NCI-H146 treated with DMSO at 0.1 percent for 48 hours (cell line): ENCODE data around the gene DPP6.

Source experiments
- DNase-seq: peaks from one replicate; lab custom pipeline; 2025; ENCODE audit not compliant: unreplicated experiment; lab: John Stamatoyannopoulos, UW

DPP6 gene

DNA sequence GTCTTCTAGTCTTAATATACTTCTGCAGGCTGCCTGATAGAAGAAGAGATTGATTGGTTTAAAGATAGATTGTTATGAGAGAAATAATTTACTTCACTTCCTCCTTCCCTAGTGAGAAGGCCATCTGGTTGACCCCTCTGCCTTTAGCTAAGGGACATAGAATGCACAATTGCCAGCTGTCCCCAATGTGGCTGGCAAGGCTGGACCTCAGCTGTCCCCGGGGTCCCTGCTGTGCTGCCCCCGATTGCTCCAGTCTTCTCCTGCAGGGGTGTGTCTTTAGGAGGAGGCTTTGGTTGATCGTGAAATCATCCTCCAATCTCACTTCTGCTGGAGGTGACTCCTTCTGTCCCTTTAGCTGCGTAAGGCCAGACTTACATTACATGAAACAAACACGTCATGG lies 388.5 kb downstream of the DPP6 start:
- no peak for DNase-seq

DNA sequence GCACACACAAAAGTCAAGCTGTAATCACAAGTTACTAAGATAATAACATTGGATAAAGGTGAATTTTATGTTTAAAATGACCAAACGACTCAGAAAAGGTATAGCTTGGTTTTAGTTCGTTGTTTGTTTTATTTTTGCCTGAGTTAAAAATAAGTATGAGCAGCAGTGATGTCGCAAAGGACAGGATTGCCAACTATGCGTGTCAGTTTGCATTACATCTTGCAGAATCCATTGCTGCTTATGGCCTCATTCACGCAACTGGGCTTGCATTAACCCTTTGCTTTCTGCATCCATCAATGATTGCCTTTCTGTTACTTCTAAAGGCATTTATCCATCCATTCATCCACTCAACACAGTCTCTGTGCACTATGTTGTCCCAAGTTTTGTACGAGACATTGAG lies 389.6 kb downstream of the DPP6 start:
- DNase-seq, result no peak

DNA sequence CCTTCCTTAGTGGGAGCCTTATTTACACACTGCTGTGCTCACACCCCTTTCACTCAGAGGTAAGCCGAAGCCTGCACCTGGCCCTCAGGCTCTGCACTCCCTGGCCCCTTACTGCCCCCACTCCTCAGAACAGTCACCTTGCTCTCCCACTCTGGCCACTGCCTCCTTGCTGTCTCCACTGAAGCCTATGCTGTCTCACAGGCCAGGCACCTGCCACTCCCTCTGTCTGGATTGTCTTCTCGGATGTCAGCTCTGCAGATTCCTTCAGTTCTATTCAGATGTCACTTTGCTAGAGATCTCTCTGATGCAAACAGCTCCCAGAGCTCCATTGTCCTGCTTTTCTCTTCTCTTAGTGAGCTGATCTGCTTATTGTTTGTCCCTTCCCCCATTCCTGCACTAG lies 390.7 kb downstream of the DPP6 start:
- no peak for DNase-seq

DNA sequence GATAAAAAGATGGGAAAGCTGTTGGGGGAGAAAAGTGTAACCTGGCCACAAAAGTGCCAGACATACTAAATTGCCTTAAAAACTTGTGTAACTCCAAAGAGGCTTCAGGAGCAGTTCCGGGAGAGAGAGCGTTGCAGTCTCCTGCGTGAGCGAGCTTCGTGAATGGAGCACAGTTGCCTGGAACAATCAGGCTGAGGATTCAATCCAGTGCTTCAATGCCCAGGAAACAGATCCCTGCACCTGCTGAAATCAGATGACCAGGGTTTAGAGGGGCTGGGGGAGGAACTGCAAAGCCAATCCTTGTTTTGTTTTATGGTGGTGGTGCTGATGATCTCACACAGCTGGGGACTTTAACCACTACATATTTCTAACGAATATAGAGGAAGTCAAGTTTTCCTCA lies 398.3 kb downstream of the DPP6 start:
- DNase-seq, result no peak

DNA sequence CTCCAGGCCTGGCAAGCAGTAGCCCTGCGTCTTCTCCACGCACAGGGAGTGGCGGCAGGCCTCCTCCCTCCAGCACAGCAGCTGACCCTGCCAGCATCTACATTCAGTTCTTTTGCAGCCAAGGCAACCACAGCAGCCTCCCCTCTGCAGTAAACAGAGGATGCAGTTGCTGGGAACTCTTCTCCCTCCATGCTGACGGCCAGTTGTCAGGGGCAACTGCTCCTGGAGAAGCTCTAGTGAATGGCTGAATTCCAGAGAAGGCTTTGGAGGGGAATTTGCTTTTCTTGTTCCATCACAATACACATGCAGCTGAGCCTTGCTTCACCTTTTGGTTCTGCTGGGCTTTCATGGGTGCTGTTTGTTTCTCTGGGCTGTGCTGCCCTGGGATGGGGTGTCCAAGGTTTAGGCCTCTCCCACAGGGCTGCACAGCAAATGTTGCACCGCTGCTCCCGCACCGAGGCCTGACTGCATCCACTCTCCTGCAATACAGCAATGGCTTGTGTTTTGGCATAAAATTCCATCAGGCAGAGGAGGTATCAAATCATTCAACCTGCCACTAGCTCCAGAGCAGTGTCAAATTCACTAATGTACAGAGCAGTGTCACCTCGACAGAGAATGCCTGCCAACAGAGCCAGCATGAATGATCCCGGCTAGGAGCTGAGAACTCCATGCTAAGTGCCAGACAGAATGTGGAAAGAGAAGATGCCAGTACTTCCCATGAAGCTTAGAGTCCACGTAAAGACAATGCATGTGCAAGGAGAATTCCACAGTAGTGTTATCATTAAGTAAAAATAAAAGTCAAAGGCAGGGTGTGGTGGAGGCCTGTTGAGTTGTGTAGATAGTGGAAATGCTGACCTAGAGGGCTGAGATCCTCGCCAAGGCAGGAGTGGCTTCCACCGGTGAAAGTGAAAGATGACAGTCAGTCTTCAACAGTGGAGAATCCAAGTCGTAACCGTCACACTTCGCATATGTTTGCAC lies 399.6 kb downstream of the DPP6 start:
- DNase-seq, result no peak

DNA sequence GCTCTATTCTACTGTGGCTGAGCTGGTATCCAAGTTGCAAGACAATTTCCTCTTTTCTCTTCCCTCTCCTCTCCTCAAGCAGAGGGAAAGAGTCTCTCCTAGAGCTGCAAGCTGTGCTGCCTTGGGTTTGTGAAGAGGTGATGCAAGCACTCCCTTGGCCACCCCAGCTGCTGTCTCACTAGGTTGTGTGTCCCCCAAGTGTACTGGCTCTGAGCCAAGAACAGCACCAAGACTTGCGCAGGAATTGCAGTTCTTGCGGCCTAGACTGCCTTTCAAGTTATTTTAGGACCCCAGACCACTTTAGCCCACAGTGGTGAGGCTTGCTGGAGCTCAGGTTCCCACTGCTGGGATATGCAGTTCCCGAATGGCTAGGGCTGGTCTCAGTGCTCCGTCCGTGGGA lies 411.6 kb downstream of the DPP6 start:
- DNase-seq, result no peak

DNA sequence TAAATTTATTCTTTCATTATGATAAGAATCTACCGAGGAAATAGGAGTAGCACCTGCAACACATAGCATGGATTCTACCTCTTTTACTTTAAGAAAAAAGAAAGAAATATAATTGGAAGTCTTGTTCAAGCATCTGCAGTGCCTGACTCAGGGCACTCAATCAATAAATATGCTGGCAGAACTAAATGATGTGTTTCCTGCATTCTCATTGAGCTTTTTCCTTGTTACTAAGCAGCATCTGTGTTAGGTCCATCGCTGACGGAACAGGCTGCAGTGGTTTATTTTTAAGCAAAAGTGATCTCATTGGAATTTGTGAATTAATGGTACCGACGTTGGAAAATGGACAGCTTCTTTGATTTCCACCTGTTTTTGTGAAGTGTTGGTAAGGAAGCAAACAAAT lies 417.5 kb downstream of the DPP6 start:
- no peak for DNase-seq

DNA sequence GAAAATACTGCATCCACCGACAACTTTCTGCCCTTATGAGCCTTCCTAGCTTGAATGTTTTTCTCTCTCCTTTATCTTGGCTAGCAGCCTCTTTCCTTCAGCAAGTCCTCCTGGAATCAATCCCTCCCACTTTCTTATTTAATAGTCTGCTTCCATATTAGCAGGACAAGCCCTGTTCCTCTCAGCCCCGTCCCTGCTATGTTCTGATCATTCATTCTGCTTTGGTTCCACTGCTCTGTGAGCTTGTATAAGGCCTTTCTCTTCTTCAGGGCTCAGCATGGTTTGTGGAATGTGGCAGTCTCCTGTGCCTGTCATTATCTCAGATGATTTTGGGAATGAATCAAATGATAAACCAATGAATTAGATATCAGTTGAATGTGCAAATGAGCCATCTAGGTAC lies 420.1 kb downstream of the DPP6 start:
- no peak for DNase-seq

DNA sequence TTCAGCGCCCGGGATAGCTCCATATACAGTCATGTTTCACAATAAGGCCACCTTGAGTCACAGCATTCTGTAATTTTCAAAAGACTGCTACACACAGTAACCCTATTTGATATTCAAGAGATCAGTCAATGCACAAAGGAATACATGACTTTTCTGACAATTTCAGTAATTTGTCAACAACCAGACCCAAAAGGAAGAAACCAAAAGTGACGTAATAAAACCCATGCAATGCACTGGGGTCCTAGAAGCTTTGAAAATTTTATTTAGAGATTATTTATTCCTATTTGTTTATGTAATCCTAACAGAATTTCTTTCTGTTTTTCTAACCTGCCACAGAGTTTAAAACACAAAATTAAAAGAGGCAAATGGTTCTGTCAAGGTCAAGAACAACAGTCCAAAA lies 421.2 kb downstream of the DPP6 start:
- no peak for DNase-seq

DNA sequence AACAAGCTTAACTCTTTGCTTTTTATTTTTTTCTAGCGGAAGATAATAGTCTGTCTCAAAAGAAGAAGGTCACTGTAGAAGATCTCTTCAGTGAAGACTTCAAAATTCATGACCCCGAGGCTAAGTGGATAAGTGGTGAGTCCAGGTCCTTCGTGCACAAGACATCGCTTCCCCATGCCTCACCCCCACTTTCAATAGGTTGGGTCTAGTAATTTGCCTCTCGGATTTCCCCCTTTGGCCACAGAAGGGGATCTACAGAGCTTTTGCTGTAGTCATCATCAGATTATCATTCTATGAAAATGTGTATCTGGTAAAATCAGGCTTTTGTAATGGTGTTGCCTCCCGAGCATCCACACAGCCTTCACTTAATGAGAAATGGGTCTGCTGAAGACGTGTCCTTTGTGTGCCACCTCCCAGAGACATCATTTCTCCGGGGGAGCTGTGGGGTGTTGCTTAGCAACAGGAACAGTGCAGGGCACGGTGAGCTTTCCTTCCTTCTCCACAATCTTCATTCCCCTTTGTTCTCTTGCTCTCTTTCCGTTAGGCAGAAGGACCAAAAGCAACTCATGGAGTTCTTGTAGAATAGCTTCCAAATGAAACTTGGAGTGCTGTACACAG lies 422.8 kb downstream of the DPP6 start:
- DNase-seq, result no peak

DNA sequence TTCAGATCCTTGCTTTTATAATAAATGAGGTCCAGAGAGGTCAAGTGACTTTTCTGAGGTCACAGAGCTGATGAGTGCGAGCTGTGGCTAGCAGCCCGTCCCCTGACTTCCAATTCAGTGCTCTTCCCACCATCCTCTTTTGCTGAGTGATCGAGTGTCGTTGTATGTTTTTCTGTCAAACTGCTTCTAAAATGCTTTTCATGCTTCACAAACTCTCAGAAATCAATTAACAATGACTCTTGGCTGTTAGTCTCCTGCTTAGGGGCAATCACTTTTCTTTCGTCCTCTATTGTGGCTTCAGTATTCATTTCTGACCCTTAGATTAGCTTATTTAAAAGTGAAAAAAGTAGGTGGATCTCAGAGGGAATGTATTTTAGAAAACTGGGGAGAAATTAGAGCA lies 423.7 kb downstream of the DPP6 start:
- no peak for DNase-seq

DNA sequence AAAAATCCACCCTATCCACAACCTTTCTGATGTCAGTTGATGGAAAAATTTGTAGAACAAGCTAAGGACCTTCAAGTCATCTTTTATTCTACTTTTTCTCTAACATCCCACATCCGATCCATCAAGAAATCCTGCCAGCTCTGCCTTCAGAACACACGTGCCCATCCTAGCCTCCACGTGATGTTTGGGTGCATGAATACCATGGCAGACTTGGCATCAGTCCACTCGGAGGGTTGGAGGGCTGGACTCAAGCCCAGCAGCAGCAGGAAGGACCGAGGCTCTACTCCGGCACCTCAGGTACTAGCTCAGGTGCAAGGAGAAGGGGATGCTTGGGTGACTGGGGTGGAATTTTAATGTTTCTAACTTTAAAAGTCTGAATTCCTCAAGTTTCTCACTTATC lies 428.6 kb downstream of the DPP6 start:
- DNase-seq, result no peak

DNA sequence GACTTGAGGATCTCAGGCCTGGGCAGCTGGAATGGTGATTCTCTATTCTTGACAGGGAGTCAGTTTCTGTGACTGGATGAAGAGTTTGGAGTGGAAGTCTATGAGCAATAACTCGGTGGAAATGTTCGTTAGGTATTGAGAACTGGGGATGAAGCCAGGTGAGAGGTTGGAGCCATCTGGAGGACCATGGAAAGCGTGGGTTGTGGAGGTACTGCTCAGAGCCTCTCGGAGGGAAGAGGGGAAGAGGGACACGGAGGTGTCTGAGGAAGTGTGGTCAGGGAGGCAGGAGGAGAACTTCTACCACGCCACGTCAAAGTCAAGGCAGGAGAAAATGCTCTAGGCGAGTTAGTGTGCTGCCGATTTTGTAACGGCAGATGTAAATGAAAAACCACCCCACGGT lies 430.7 kb downstream of the DPP6 start:
- DNase-seq, result no peak

DNA sequence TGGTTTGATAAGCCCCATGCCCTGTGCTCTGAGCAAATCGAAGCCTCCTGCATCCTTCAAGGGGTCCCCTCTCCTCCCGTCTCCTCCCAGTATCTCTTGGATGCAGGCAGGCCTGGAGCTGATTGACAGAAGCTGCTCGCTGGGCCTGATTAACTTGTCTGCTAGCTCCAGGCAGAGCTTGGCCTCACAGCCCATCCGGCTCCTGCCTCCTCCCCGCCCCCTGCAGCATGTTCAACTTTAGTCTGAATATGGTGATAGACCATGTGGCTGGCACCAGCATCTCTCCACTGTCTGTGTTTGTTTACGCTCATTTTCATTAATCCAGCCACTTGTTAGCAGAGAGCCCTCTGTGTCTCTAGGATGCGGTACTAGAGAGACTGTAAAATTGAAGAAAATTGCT lies 432.2 kb downstream of the DPP6 start:
- peak; percentile 59 for DNase-seq

DNA sequence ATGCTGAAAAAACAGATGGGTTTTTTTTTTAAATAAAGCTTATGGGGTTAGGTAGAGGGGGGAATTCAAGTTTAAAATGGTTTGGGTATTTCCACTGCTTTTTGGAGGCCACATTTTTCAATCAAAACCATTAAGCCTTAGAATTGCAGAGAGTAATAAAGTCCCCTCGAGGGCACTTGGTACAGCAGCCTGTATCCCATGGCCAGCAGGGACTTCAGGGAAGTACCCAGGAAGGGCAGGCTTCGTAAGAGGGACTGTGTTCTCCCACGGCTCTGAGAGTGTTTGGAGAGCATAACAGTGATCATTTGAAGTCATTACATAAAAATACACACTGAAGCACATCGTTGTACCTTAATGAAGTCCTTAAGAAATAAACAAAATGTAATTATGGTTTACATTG lies 432.7 kb downstream of the DPP6 start:
- DNase-seq, result no peak

DNA sequence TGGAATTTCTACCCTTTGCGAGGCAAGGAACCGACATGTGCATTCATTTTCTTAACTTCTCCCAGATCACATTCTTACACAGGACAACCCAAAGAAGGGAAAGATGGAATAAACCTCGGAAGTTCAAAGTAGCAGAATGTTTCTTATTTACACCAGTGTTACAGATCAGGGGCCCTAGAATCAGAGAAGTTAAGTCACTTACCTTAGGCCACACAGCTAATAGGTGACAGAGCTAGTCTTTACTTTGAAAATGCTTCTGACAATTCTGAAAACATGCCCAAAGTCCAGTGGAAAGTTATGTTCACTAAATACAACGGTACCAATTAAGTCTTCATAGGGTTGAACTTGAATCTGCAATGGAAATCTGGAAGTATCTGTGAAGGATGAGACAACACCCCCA lies 437.7 kb downstream of the DPP6 start:
- no peak for DNase-seq

DNA sequence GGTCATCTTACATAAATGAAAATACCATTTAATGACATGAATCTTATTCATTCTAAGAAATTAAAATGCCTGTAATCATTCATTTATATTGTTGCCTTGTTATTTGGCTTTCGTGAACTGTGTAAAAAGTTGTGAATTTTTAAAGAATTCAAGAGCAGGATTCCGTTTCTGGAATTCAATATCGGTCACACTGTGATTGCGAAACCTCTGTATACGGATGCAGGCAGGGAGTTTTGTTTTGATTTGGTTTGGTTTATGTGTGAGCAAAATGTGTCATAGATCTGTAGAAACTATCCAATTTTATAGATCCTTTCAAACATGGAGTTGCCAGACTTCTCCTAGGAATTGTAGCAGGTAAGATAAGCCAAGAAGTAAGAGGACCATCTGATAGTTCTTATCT lies 441.4 kb downstream of the DPP6 start:
- DNase-seq, result no peak

DNA sequence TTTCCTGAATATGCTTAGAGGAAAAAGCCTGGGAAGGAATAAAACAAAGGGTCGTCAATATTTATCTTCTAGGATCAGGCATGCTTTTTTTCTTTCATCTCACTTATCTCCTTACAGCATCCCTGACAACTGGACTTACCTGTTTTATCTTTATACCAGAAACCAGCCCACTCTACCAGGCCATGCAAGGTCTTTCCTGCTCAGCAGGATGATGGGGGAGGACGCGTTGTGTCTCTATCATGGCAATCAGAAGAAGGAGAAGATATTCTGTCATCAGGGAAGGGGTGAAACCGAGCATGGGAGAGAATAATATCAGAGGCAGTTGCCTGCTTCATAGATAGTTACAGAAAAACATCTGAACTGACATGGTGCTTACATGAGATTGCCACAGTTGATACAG lies 445.6 kb downstream of the DPP6 start:
- DNase-seq, result no peak

DNA sequence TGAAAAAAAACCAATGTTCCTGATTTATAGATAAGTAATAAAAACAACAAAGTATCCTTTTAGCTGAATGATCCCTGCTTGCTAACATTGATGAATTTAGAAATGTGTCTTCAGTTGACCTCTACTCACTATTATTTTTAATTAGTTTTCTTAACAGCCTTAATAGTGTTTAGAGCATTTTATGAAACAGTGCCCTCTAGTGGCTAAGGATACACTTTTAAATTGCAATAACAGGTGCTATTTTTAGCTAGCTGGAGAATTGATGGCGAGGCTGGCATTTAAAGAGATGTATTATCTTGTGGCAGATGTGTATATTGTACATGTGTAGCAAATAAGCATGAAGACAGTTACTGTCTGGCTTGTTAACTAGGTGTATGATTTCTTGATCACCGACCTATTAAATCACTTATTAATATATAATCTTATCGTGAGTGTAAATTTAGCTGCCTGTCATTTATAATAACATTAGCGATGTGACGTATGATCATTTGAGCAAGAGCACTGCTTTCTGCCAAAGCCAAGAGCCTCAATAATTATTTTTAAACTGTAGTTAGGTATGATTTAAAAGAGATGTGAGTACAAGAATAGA lies 451.9 kb downstream of the DPP6 start:
- DNase-seq, result peak; percentile 50

DNA sequence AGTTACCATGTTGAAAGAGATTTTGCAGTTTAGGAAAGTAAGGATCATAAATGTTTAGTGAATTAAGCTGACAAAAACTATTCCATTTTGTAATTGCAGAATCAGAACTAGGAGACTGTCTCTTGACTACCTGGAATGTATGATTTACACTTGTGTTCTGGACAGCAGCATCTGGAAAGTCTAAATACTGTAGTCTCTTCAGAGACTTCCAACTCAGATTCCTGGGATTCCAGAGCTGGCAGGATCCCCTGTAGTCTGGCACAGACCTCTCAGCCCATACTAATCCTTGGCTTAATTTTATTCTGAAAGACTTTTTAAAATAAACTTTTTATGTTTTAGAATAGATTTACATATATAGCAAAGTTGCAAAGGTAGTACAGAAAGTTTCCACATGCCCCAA lies 452.7 kb downstream of the DPP6 start:
- no peak for DNase-seq

DNA sequence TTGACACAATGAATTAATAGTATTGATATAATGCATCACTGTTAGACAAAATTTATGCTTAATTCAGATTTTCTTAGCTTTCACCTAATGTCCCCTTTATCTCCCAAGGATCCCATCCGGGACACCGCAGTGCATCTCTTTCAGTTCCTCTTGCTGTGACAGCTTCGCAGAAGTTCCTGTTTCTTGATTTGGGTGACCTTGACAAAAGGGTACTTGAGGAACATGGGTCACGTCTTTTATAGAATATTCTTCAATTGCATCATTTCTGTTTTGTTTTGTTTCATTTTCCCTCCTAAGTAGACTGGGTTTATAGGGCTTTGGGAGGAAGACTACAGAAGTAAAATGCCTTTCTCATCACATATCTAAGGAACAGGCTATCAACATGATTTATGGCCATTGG lies 453.2 kb downstream of the DPP6 start:
- no peak for DNase-seq

DNA sequence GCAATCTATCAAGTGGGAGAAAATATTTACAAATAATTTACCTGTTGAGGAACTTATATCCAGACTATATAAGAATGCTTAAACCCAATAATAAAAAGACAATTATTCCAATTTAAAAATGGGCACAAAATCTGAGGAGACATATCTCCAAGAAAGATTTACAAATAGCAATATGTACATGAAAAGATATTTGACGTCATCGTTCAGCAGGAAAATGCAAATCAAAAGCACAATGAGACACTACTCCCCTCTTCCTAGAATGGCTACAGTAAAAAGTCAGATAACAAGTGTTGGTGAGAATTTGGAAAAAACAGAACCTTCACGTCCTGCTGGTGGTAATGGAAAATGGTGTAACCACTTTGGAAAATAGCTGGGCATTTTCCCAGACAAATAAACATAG lies 457.0 kb downstream of the DPP6 start:
- DNase-seq, result no peak
